Measurements from ENCODE around the gene ITGA3.

Gene ITGA3

GRCh38 chr17:50055426-50056216, at the start of gene ITGA3:
ITGA3 (plus strand) TSS chr17:50056110; CDS start chr17:50056440, 330 bp downstream.
- DNase-seq = peak; percentile 56 to 73 (median 56)

DNA sequence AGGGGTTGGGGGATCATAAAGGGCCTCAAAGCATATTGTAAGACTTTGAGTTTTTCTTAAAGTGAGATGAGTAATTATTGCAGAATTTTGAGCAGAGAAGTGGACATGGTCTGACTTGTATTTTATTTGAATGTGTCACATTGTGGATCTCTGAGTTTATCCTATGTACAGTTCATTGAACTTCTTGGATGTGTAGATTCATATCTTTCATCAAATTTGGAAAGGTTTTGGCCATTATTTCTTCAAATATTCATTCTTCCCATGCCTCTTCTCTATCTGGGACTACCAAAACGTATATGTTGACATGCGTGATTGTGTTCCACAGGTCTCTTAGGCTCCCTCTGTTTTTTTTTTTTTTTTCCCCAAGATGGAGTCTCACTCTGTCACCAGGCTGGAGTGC, 46.6 kb upstream of the ITGA3 start:
- no peak for DNase-seq

GRCh38 chr17:50013079-50013478, 42.8 kb upstream of the ITGA3 start:
- no peak for DNase-seq

GRCh38 chr17:50014471-50015088, 41.3 kb upstream of the ITGA3 start:
- no peak for DNase-seq

DNA sequence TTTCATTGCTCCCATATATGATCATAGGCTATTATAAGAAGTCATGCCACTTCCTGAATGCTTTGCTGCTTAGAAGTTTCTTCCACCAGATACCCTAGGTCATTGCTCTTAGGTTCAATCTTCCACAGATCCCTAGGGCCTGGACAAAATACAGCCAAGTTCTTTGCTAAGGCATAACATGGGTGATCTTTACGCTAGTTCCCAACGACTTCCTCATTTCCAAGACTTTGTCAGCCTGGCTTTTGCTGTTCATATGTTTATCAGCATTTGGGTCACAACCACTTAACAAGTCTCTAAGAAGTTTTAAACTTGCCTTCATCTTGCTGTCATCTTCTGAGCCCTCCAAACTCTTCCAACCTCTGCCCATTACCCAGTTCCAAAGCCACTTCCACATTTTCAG, 40.8 kb upstream of the ITGA3 start:
- no peak for DNase-seq

DNA sequence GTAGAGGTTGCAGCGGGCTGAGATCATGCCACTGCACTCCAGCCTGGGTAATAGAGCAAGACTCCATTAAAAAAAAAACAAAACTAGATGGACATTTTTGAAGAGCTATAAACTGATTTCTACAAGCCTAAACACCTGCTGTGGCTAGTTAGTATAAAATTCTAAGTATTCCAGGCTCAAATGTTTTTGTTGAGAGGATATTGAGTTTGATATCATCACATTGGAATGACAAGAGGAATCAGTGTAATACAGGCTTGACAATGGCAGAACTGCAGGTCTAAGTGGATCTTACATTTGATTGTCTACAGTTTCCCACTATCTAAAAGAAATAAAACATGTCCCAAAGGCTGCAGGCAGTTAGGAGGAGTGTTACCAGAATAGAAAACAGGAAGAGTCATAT, 37.0 kb upstream of the ITGA3 start:
- no peak for DNase-seq

DNA sequence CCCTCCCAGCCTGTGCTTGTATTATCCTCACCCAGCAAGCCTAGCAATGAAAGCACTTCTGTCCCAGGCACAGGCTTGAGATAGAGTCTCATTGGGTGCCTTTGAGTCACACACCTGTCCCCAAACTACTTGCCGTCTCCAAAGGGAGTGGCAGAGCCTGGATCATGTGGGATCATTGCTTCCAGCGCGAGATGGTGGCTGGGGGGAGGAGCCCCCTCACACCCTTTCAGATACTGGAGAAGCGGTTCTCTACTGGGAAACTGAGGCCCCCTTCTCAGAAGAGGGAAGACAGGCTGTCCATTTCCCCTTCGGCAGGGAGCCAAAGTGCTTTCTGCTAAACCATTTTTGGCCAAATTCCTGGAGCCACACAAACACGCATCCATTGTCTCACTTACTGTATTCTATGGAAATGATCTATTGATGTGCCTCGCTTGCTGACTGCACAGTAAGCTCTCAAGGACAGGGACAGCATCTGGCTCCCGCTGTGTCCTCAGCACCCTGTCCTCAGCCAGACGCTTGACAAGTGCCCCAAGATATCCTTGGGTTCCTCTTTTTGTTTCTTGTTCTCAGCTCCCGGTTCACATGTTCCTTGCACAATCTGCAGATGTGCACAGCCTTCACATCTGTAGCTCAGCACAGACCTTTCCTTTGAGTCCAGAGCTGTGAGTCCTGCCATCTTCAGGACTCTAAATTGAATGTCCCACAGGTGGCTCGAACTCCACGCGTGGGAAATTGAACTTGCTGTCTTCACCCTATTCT, 34.9 kb upstream of the ITGA3 start:
- peak; percentile 44 to 47 (median 47) for DNase-seq

DNA sequence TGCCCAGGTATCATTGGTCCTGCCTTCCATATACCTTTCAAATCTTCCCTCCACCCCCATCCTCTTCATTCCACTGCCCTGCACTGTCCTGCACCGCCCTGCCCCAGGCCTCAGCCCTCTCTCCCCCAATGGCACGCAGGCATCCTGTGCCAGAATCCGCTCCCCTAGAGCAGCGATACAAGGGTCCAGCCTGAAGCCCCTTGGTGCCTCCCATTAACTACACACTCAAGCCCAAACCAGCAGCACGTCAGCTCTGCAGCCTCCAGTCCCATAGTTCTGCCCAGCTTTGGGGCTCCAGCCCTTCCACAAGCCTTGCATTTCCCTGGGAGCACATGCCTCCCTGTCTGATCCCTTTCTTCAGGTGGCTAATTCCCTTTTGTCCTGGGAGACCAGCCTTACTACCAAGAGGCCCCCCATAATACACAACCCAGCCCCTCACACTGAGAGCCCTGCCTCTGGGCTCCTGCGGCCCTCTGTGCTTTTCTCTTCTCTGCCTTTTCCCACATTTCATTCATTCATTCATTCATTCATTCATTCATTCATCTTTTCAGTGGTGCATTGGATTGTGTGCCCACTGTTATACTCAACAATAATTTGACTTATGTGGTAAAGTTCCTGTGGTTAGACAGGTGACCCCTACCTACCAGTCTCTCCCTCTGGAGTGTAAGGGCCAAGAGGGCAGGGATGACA, 34.1 kb upstream of the ITGA3 start:
- DNase-seq = no peak

DNA sequence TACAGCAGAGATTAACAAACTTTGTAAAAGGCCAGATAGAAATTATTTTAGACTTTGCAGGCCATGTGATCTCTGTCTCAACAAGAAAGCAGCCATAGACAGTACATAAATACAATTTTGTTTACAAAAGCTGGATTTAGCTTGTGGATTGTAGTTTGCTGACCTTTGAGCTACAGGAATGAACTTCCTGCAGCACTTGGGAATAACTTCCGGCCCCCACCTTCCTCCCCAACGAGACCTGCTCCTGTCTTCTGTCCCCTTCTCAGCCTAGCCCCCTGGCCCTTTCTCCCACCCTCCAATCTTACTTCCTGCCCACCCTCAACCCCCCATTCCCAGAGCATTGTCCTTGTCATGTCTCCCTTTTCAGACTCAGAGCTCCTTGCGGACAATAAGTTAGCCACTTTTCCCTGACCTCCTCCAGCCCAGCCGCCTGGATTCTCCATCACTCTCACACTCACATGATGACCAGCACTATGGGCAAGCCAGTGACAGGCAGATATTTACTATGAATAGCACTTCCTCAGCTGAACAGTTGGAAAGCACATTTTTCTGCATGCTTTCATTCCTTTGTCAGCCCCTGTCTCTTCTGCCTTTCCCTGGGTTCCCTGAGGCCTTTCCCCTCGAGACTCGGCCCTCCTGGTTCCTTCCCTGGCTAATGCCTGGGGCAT, 33.3 kb upstream of the ITGA3 start:
- DNase-seq = no peak

GRCh38 chr17:50023520-50023919, 32.4 kb upstream of the ITGA3 start:
- DNase-seq = no peak

DNA sequence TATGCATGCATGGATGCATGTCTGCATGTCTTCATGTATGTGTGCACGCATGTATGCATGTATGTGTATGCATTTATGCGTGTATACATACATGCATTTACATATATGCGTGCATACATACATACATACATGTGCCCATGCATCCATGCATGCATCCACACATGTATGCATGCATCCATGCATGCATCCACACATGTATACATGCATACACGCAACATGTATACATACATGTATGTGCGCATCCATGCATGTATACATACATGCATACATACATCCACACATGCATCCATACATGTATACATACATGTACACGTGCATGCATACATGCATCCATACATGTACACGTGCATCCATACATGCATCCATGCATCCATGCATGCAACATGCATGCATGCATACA, 31.1 kb upstream of the ITGA3 start:
- no peak for DNase-seq

DNA sequence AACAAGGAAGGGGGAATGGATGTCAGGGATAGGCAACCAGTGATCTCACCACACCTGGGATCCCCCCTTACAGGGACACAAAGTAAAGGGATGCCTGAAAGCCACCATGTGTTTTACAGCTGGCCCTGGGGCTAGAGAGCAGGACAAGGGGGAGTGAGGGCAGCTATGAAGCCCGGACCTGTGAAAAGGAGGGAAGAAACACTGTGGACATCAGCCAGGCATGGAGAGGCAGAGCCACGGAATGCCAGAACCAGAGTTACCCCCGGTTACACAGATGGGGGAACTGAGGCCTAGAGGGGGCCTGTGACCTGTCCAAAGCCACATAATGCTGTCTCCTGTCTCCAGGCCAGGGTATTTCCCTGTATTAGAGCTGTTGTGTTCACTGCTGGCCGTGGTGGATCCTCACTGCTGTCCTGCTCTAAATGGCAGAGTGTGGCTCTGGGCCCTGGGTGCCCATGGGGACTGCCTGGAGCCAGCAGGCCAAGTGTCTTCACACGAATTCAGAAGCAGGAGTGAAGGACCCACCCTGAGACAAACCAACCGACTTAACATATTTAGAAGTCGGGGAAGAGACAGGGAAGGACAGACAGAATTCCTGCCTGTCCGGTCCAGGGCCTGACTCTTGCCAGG, 29.7 kb upstream of the ITGA3 start:
- no peak for DNase-seq

DNA sequence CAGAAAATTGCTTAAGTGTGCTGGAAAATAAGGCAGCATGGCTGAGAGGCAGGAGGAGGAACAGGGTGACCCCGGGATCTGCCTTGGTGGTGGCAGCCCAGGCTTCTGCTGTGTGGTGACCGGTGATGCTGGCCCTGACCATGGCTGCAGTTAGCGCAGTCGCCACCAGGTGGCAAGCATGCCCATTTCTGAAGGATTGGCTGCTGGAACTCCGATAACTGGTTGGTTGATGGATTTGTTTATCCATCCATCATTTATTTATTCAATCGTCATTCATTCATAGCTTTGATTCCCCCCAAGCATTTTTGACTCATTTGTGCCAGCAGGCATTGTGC, 29.1 kb upstream of the ITGA3 start:
- peak; percentile 81 to 87 (median 87) for DNase-seq

GRCh38 chr17:50027172-50027880, 28.6 kb upstream of the ITGA3 start:
- peak; percentile 83 to 87 (median 84) for DNase-seq

GRCh38 chr17:50027881-50028735, 27.8 kb upstream of the ITGA3 start:
- peak in 1 of 3 donors; percentile 48 for DNase-seq

GRCh38 chr17:50028736-50029120, 27.2 kb upstream of the ITGA3 start:
- DNase-seq = no peak

DNA sequence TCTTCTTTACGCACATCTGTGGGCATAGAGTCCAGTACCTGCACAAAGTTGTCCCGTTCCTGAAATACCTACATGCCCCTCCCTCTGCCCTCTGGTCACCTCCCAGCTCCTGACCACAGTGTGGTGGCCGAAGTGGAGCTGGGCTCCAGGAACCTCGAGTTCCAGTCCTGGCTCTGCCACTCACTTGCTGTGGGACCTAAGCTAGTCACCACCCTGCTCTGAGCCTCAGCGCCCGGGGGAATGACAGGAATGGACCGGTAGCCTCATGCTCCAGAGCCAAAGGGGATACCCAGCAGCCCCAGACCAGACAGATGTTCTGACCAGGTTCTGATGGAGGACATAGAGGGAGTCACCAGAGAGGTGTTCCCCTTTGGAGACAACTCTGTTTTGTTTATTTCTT, 26.7 kb upstream of the ITGA3 start:
- no peak for DNase-seq

GRCh38 chr17:50033316-50033715, 22.6 kb upstream of the ITGA3 start:
- DNase-seq = no peak

DNA sequence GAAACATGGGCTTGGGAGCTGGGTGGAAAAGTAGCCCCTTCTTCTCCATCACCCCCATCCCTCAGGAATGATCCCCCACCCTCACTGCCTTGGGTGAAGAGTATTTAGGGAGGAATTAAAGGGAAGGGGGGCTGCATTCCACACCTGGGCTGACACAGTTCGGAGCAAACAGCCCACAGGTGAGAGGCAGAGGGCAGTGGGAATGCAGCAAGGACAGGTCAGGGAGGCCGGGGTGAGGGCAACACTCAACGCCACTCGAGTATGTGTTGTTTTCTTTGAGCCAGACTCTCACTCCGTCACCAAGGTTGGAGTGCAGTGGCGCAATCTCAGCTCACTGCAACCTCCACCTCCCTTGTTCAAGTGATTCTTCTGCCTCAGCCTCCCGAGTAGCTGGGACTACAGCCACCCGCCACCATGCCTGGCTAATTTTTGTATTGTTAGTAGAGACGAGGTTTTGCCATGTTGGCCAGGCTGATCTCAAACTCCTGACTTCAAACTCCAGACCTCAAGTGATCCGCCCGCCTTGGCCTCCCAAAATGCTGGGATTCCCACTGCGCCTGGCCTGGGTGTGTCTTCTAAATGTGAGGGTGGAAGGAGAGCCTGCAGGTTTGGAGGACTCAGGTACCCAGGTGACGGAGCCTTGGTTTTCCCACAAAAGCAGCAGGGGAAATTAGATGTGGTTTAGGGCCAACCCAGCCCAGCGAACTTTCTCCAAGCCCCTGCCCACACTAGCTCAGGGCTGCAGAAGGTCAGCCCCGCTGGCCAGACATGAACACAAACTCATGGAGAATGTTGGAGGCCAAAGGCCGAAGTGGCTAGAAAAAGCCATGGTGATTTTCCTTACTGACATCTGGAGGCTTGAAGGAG, 21.2 kb upstream of the ITGA3 start:
- no peak for DNase-seq

All from suppressor macrophage treated with lipopolysaccharide for 1 hour (primary cell).